IMR-90 (cell line): ENCODE results near the gene ZNF423. TPM values are rescaled to one million over a fixed set of nuclear protein-coding genes. Genes with fewer than 3 reads are reported as not detected.

Experiments used
- ATAC-seq: fragments of 200-7000 bp; cut with Tn5 transposase; 2 replicates; pipeline ENCODE4 v1.9.1; 2020; ENCODE audit warnings: low read depth, mild to moderate bottlenecking, moderate library complexity
- BruUV-seq: library from RNA; stranded (reverse); fragments of 400-500 nt; replicated peaks from 2 replicates; lab custom pipeline; 2021; lab: Mats Ljungman, UMichigan
- CTCF ChIA-PET: fragments of 300-600 bp; formaldehyde crosslinking; extraction: SDS; loops from one replicate; lab custom pipeline; 2021; ENCODE audit warnings: antibody characterized with exemption; lab: Yijun Ruan, JAX
- POLR2A ChIA-PET: fragments of 300-600 bp; sonication (Branson Sonifier 250); formaldehyde crosslinking; loops from one replicate; lab custom pipeline; 2022; ENCODE audit warnings: antibody characterized with exemption; ENCODE audit not compliant: unreplicated experiment; lab: Charles Lee
- DNase-seq: peaks from one replicate; pipeline ENCODE4 v3.0.0; 2013
- H2AFZ ChIP-seq: replicated peaks from 2 replicates; pipeline ENCODE3; 2013; ENCODE audit warnings: low read length, mild to moderate bottlenecking; ENCODE audit not compliant: poor library complexity
- H2AK5ac ChIP-seq: 2 replicates; pipeline ENCODE4 v1.6.1; 2013; ENCODE audit warnings: low read depth, low read length, inconsistent platforms
- H2AK9ac ChIP-seq: replicated peaks from 2 replicates; pipeline ENCODE3; 2013; ENCODE audit warnings: mild to moderate bottlenecking, low read depth, low read length, moderate library complexity; ENCODE audit not compliant: poor library complexity
- H2BK120ac ChIP-seq: 2 replicates; pipeline ENCODE4 v1.6.1; 2013; ENCODE audit warnings: low read depth, low read length, inconsistent platforms
- H2BK15ac ChIP-seq: 3 replicates; pipeline ENCODE4 v1.6.1; 2013; ENCODE audit warnings: low read depth, low read length, inconsistent platforms
- H2BK20ac ChIP-seq: 2 replicates; pipeline ENCODE4 v1.6.1; 2013; ENCODE audit warnings: low read depth, mild to moderate bottlenecking, inconsistent platforms, low read length, moderate library complexity
- H2BK5ac ChIP-seq: 2 replicates; pipeline ENCODE4 v1.6.1; 2013; ENCODE audit warnings: mild to moderate bottlenecking, low read depth, low read length, inconsistent platforms; ENCODE audit not compliant: poor library complexity, severe bottlenecking
- H3K14ac ChIP-seq: replicated peaks from 2 replicates; pipeline ENCODE4 v1.6.1; 2013; ENCODE audit warnings: low read depth, low read length, inconsistent platforms
- H3K18ac ChIP-seq: 2 replicates; pipeline ENCODE4 v1.6.1; 2013; ENCODE audit warnings: low read depth, low read length, control low read depth
- H3K23ac ChIP-seq: 2 replicates; pipeline ENCODE4 v1.6.1; 2013; ENCODE audit warnings: low read depth, low read length, inconsistent platforms
- H3K27ac ChIP-seq: 2 replicates; pipeline ENCODE4 v1.5.1; 2013; ENCODE audit warnings: mild to moderate bottlenecking, control low read depth, low read length; ENCODE audit not compliant: insufficient read depth
- H3K27me3 ChIP-seq: 2 replicates; pipeline ENCODE4 v1.6.1; 2013; ENCODE audit warnings: low read length; ENCODE audit not compliant: control insufficient read depth, insufficient read depth
- H3K36me3 ChIP-seq: 2 replicates; pipeline ENCODE4 v1.6.1; 2013; ENCODE audit warnings: low read length, mixed read lengths; ENCODE audit not compliant: control insufficient read depth, insufficient read depth
- H3K4ac ChIP-seq: 2 replicates; pipeline ENCODE4 v1.6.1; 2013; ENCODE audit warnings: low read depth, low read length, inconsistent platforms
- H3K4me1 ChIP-seq: 2 replicates; pipeline ENCODE4 v1.6.1; 2013; ENCODE audit warnings: low read length, mixed read lengths; ENCODE audit not compliant: control insufficient read depth, insufficient read depth
- H3K4me2 ChIP-seq: 2 replicates; pipeline ENCODE4 v1.6.1; 2013; ENCODE audit warnings: low read depth, mild to moderate bottlenecking, control low read depth, low read length, moderate library complexity
- H3K4me3 ChIP-seq: 2 replicates; pipeline ENCODE4 v1.5.1; 2013; ENCODE audit warnings: low read depth, mild to moderate bottlenecking, control low read depth, low read length, moderate library complexity; ENCODE audit not compliant: insufficient read depth
- H3K56ac ChIP-seq: 2 replicates; pipeline ENCODE4 v1.6.1; 2013; ENCODE audit warnings: low read length, inconsistent platforms; ENCODE audit not compliant: insufficient read depth; ENCODE audit errors: extremely low read depth
- H3K79me1 ChIP-seq, 2 experiments: 2 replicates each; pipeline ENCODE4 v1.6.1; 2013; ENCODE audit warnings: low read length in 2 of 2, inconsistent platforms in 1 of 2, low read depth in 1 of 2
- H3K9ac ChIP-seq: 2 replicates; pipeline ENCODE4 v1.6.1; 2013; ENCODE audit warnings: low read depth, low read length, control low read depth
- H3K9me1 ChIP-seq: 2 replicates; pipeline ENCODE4 v1.6.1; 2013; ENCODE audit warnings: low read length, inconsistent platforms; ENCODE audit not compliant: insufficient read depth
- H3K9me3 ChIP-seq: 2 replicates; pipeline ENCODE4 v1.6.1; 2013; ENCODE audit warnings: low read length; ENCODE audit not compliant: control insufficient read depth, insufficient read depth
- H4K20me1 ChIP-seq: 2 replicates; pipeline ENCODE4 v1.6.1; 2013; ENCODE audit warnings: low read length, inconsistent platforms; ENCODE audit not compliant: insufficient read depth
- H4K5ac ChIP-seq: 2 replicates; pipeline ENCODE4 v1.6.1; 2013; ENCODE audit warnings: mild to moderate bottlenecking, low read depth, low read length, control low read depth
- H4K8ac ChIP-seq, 2 experiments: 2 replicates each; pipeline ENCODE4 v1.6.1; 2013; ENCODE audit warnings: low read depth in 2 of 2, low read length in 2 of 2, control low read depth in 1 of 2, inconsistent platforms in 1 of 2
- H4K91ac ChIP-seq: 2 replicates; pipeline ENCODE4 v1.6.1; 2013; ENCODE audit warnings: low read depth, low read length, inconsistent platforms; ENCODE audit not compliant: insufficient read depth
- BHLHE40 ChIP-seq: fragments of 150-350 bp; IDR thresholded peaks from 2 replicates; pipeline ENCODE4 v1.6.1; 2016; ENCODE audit warnings: mild to moderate bottlenecking, low read depth, low read length
- CEBPB ChIP-seq: IDR thresholded peaks from 2 replicates; pipeline ENCODE4 v1.6.1; 2012; ENCODE audit warnings: low read depth, low read length, improper control_type of control experiment
- FOS ChIP-seq: fragments of 150-350 bp; IDR thresholded peaks from 2 replicates; pipeline ENCODE4 v1.6.1; 2016; ENCODE audit warnings: low read depth, low read length
- MAFK ChIP-seq: IDR thresholded peaks from 2 replicates; pipeline ENCODE4 v1.6.1; 2012; ENCODE audit warnings: low read depth, low read length, improper control_type of control experiment
- MAZ ChIP-seq: IDR thresholded peaks from 2 replicates; pipeline ENCODE4 v1.6.1; 2012; ENCODE audit warnings: low read depth, mild to moderate bottlenecking, low read length, improper control_type of control experiment, moderate library complexity, borderline replicate concordance
- MXI1 ChIP-seq: IDR thresholded peaks from 2 replicates; pipeline ENCODE4 v1.6.1; 2012; ENCODE audit warnings: low read depth, mild to moderate bottlenecking, low read length, moderate library complexity, borderline replicate concordance
- NFE2L2 ChIP-seq: fragments of 150-350 bp; IDR thresholded peaks from 2 replicates; pipeline ENCODE4 v1.6.1; 2016; ENCODE audit warnings: low read depth, mild to moderate bottlenecking, low read length
- RCOR1 ChIP-seq: IDR thresholded peaks from 2 replicates; pipeline ENCODE4 v1.6.1; 2012; ENCODE audit warnings: mild to moderate bottlenecking, low read length, improper control_type of control experiment; ENCODE audit not compliant: insufficient replicate concordance
- SMC3 ChIP-seq: fragments of 150-350 bp; IDR thresholded peaks from 2 replicates; pipeline ENCODE4 v1.6.1; 2016; ENCODE audit warnings: low read depth, mild to moderate bottlenecking, antibody characterized with exemption, low read length, moderate library complexity
- WGBS, 2 experiments: methylation state at CpG; one replicate each; pipeline versions ENCODE4 v1.1.5 to v1.1.7; 2013; ENCODE audit warnings: missing lambda C conversion rate in 2 of 2; ENCODE audit not compliant: insufficient read length in 1 of 2; ENCODE audit errors: extremely low coverage in 2 of 2; 5-methylcytosine and 5-hydroxymethylcytosine counted together
- dilution Hi-C: fragments of 300-500 bp; cut with HindIII; formaldehyde crosslinking; loops from one replicate; pipeline ENCODE4 v1.14.3; 2018; ENCODE audit warnings: low sequenced_read_pairs; ENCODE audit not compliant: unreplicated experiment
- in situ Hi-C: fragments of 300-500 bp; cut with MboI; formaldehyde crosslinking; loops from 3 replicates; pipeline ENCODE4 v1.14.3; 2019; ENCODE audit warnings: low sequenced_read_pairs, inconsistent platforms, mixed read lengths
- intact Hi-C: fragments of 100-400 bp; cut with micrococcal nuclease; formaldehyde crosslinking; loops from 2 replicates; pipeline ENCODE4 v1.10.0; 2022
- polyA plus RNA-seq, 3 experiments: library from polyadenylated mRNA; depleted of rRNA; stranded (reverse); fragments of >200 nt; gene quantifications; 2 replicates each; pipeline ENCODE4 v1.2.3, GENCODE V29; 2012; ENCODE audit warnings: low replicate concordance in 1 of 3
- total RNA-seq: library from RNA; depleted of rRNA; stranded (reverse); fragments of >200 nt; gene quantifications from 2 replicates; pipeline ENCODE4 v1.2.3, GENCODE V29; 2012
- TF ChIP-seq, protein P1 (sequence below): conservative IDR thresholded peaks from 2 replicates; pipeline ENCODE4 v1.5.1; 2012; ENCODE audit warnings: mild to moderate bottlenecking, low read depth, low read length, improper control_type of control experiment
- TF ChIP-seq, protein P2 (sequence below): fragments of 150-350 bp; IDR thresholded peaks from 2 replicates; pipeline ENCODE4 v1.6.1; 2017; ENCODE audit warnings: mild to moderate bottlenecking, antibody characterized with exemption, low read length, low read depth
- TF ChIP-seq, protein P3 (sequence below): fragments of 150-350 bp; IDR thresholded peaks from 2 replicates; pipeline ENCODE4 v1.6.1; 2016; ENCODE audit warnings: low read depth, mild to moderate bottlenecking, low read length, moderate library complexity, borderline replicate concordance

The ZNF423 gene
- total and polyA plus RNA-seq, 2 of the 4 experiments (the other 2 are of a cell fraction): under 0.01 to 0.10 TPM

DNA sequence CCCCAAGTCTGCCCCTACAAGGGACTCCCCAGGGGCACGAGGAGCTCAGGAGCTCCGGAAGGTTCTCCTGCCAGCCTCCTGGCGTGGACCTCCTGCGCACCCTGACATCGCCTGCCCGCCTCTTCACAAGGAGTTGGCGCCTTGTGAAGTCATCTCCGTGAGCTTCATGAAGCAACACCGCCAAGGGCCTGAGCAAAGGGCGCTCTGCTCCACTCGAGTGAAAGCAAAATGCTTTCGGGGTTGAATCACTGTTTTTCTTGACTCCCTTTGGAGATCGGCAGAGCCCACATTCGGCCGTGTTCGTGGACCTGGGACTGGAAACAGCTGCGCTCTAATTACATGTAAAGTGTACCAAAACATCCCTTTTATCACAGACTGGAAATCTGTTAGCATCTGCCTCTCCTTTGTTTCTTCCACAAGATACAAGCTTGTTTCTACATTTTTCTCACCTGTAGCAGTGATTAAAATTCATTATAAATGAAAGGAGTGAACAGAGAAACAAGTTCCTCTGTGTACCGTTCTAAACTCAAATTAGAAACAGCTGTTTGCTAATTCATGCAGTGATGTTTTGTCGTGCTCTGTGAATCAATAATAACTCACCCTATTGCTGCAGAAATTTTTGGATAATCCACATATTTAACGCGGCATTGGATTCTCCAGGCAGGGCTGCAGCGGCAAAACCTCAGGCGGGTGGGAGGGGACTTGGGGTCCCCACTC is 203.3 kb downstream of the ZNF423 start:
- BruUV-seq: no TSS peak

More for the DNA sequence above, 203.3 kb downstream of the ZNF423 start:
- Histone ChIP-seq H3K56ac (no peak overlapping the region), H3K4me3 (no peak overlapping the region), H3K23ac (no peak overlapping the region), H2BK15ac (no peak overlapping the region), H3K9ac (no peak overlapping the region), H3K4me1 (no peaks in the 10 kb centered on the region), H4K20me1 (no peaks in the 10 kb centered on the region), H3K14ac (no peak overlapping the region), H3K4ac (no peak overlapping the region), H3K4me2 (no peak overlapping the region), H3K36me3 (no peaks in the 10 kb centered on the region), H4K8ac (no peak overlapping the region), H4K91ac (no peak overlapping the region), H4K5ac (no peak overlapping the region), H3K18ac (no peak overlapping the region), H3K9me1 (no peaks in the 10 kb centered on the region), H3K27me3 (peaks cover 17% of the 10 kb centered on the region; the same call in 1 of the 2 replicates), H2BK5ac (no peak overlapping the region), H3K27ac (no peak overlapping the region), H2AK9ac (no peak overlapping the region), H2AK5ac (no peak overlapping the region), H2BK20ac (no peak overlapping the region), H2AFZ (no peak overlapping the region), H3K79me1 (no peaks in the 10 kb centered on the region), H2BK120ac (no peak overlapping the region), H3K9me3 (peaks cover under 1% of the 10 kb centered on the region)
- intact Hi-C loops: no loop called here
- WGBS, 2 experiments: 63% methylated on average over 15 of the region's 23 CpGs; no CpG with 5 or more reads in 1 of the 2 experiments
- CTCF ChIA-PET: no interaction called here
- in situ Hi-C loops: no loop called here
- POLR2A ChIA-PET: no interaction called here
- DNase-seq (no peak), ATAC-seq (peak; percentile 29; the same call in 1 of the 2 replicates)
- dilution Hi-C loops: no loop called here
- no peak for TF ChIP-seq BHLHE40
- TF ChIP-seq MAFK: no peak
- TF ChIP-seq, protein P1, sequence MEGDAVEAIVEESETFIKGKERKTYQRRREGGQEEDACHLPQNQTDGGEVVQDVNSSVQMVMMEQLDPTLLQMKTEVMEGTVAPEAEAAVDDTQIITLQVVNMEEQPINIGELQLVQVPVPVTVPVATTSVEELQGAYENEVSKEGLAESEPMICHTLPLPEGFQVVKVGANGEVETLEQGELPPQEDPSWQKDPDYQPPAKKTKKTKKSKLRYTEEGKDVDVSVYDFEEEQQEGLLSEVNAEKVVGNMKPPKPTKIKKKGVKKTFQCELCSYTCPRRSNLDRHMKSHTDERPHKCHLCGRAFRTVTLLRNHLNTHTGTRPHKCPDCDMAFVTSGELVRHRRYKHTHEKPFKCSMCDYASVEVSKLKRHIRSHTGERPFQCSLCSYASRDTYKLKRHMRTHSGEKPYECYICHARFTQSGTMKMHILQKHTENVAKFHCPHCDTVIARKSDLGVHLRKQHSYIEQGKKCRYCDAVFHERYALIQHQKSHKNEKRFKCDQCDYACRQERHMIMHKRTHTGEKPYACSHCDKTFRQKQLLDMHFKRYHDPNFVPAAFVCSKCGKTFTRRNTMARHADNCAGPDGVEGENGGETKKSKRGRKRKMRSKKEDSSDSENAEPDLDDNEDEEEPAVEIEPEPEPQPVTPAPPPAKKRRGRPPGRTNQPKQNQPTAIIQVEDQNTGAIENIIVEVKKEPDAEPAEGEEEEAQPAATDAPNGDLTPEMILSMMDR: no peak
- TF ChIP-seq, protein P2, sequence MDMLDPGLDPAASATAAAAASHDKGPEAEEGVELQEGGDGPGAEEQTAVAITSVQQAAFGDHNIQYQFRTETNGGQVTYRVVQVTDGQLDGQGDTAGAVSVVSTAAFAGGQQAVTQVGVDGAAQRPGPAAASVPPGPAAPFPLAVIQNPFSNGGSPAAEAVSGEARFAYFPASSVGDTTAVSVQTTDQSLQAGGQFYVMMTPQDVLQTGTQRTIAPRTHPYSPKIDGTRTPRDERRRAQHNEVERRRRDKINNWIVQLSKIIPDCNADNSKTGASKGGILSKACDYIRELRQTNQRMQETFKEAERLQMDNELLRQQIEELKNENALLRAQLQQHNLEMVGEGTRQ: no peak
- TF ChIP-seq SMC3: no peak
- no peak for TF ChIP-seq FOS
- TF ChIP-seq, protein P3, sequence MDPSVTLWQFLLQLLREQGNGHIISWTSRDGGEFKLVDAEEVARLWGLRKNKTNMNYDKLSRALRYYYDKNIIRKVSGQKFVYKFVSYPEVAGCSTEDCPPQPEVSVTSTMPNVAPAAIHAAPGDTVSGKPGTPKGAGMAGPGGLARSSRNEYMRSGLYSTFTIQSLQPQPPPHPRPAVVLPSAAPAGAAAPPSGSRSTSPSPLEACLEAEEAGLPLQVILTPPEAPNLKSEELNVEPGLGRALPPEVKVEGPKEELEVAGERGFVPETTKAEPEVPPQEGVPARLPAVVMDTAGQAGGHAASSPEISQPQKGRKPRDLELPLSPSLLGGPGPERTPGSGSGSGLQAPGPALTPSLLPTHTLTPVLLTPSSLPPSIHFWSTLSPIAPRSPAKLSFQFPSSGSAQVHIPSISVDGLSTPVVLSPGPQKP: no peak
- TF ChIP-seq NFE2L2: no peak
- no peak for TF ChIP-seq CEBPB
- TF ChIP-seq MXI1: no peak
- TF ChIP-seq MAZ: no peak
- TF ChIP-seq RCOR1: no peak
